Kidney (tissue), 14 donors: ENCODE data around the gene NCKAP5. TPM values are rescaled to one million over a fixed set of nuclear protein-coding genes. Genes with fewer than 3 reads are reported as not detected.

Experiments used
- DNase-seq, 5 donors: peaks; one replicate each; pipeline ENCODE4 v3.0.0-alpha.2; 2013 to 2020
- FAIRE-seq: peaks from 2 replicates; lab custom pipeline; 2012; peaks lifted over from hg19 to GRCh38; lab: Jason Lieb, UNC
- H3K27ac ChIP-seq, 2 donors: one replicate each; pipeline ENCODE4 v1.7.0; 2013; ENCODE audit warnings: low read depth in 2 of 2, low read length in 2 of 2, inconsistent platforms in 1 of 2
- H3K27me3 ChIP-seq: one replicate; pipeline ENCODE4 v1.7.1; 2013; ENCODE audit warnings: low read length, inconsistent platforms; ENCODE audit not compliant: control insufficient read depth, insufficient read depth
- H3K36me3 ChIP-seq, 3 donors: one replicate each; pipeline versions ENCODE4 v1.7.0 to v1.7.1; 2013; ENCODE audit warnings: low read length in 3 of 3, control low read depth in 1 of 3, inconsistent platforms in 1 of 3; ENCODE audit not compliant: insufficient read depth in 3 of 3, control insufficient read depth in 2 of 3
- H3K4me1 ChIP-seq, 3 donors: one replicate each; pipeline versions ENCODE4 v1.7.0 to v1.7.1; 2013; ENCODE audit warnings: low read length in 3 of 3, inconsistent platforms in 1 of 3, low read depth in 1 of 3; ENCODE audit not compliant: control insufficient read depth in 2 of 3, insufficient read depth in 2 of 3
- H3K4me3 ChIP-seq, 3 donors: one replicate each; pipeline versions ENCODE4 v1.7.0 to v1.8.1; 2013; ENCODE audit warnings: low read length in 3 of 3, control low read depth in 1 of 3, inconsistent platforms in 1 of 3
- H3K9ac ChIP-seq, 3 donors: one replicate each; pipeline versions ENCODE4 v1.7.0 to v1.7.1; 2013; ENCODE audit warnings: low read length in 3 of 3, control low read depth in 1 of 3, inconsistent platforms in 1 of 3
- H3K9me3 ChIP-seq, 3 donors: one replicate each; pipeline versions ENCODE4 v1.7.0 to v1.7.1; 2013; ENCODE audit warnings: low read length in 3 of 3, control low read depth in 1 of 3, inconsistent platforms in 1 of 3; ENCODE audit not compliant: control insufficient read depth in 2 of 3, insufficient read depth in 1 of 3
- CTCF ChIP-seq: IDR thresholded peaks from 3 replicates; pipeline ENCODE4 v1.5.1; 2012; ENCODE audit warnings: mild to moderate bottlenecking, moderate library complexity, borderline replicate concordance; ENCODE audit not compliant: insufficient read depth; ENCODE audit errors: extremely low read depth
- intact Hi-C: fragments of 100-400 bp; cut with DNase I; formaldehyde crosslinking; loops from one replicate; pipeline ENCODE4 v1.11.1; 2022
- polyA plus RNA-seq: library from polyadenylated mRNA; stranded (reverse); fragments of 350-450 nt; fragmentation: Illumina TruSeq; extraction: RNeasy Lipid Tissue Mini Kit (QIAGEN cat#74804); gene quantifications from one replicate; pipeline ENCODE4 v1.2.3, GENCODE V29; 2014; ENCODE audit warnings: low read depth, low replicate concordance; ENCODE audit not compliant: insufficient read depth
- total RNA-seq: library from RNA; stranded (reverse); fragmentation: NEBNext Ultra II Directional; extraction: Animal tissue kit (Norgen Biotek cat#: 25700); gene quantifications from one replicate; pipeline ENCODE4 v1.2.1, GENCODE V29; 2021
- donor health status: control.
- donor health status: control.
- donor health status: control.
- donor health status: control.
- donor health status: control.
- donor health status: DM: yes; HTN: yes; CAD: no.
- donor health status: Normal renal cell carcinoma (clear cell type).

NCKAP5 gene
- total and polyA plus RNA-seq, 2 donors from 2014 or later, result 1.8 to 2.9 TPM

DNA sequence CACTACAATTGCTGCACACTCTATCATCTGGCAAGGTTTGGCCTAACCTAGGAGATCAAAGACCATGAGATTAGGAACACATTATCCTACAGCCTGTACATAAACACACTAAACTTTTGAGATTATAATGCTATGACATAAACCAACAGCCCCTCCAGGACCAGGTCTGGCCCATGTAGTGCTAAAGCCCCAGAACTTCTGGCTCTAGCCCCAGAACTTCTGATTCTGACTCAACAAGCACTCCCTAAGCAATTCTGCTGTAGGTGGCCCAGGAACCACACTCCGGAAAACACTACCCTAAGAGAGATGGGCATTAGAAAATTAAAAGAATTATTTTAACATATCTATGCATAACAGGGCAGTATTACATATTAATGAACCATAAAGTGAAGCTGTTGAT, 528.7 kb downstream of the NCKAP5 start:
- Histone ChIP-seq H3K4me1 (no peaks in the 10 kb centered on the region), H3K27me3 (no peaks in the 10 kb centered on the region), H3K27ac (no peak overlapping the region), H3K9me3 (peaks cover 0 to 14% (median 0%) of the 10 kb centered on the region in 3 donors), H3K9ac (no peak overlapping the region), H3K36me3 (no peaks in the 10 kb centered on the region), H3K4me3 (no peak overlapping the region)
- DNase-seq (no peak), FAIRE-seq (no peak)
- intact Hi-C loops, result no loop called here
- TF ChIP-seq CTCF, result no peak

DNA sequence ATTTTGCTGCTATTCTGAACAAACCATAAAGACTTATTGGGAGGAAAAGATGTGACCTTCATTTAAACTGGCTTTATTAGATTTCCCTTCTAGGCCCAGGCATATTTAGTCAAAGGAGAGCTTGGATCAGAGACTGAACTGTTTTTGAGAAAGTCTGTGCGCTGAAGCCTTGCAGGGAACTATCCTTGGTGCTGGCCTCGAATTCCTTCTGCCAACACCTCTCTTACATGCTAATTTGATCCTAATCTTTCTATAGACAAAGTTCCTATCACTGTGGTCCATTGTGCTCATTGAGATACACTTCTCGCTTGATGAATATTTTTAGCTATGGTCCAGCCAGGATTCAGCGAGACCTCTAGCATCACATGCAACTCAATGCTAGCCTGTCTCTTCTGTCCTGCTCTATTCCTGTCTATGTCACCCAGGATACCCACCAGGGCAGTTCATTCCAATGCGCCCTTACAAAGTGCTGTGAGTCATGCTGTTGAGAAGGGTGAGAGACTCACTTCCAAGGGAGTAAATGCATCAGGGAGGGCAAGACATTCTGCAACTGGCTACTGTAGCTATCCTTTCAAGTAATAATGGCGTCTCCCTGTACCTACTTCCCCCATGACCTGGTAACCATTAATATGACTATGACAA, 541.6 kb downstream of the NCKAP5 start:
- intact Hi-C loops, result no loop called here
- no peak overlapping the region for H3K27ac ChIP-seq
- no peaks in the 10 kb centered on the region for H3K4me1 ChIP-seq
- no peak for FAIRE-seq
- no peaks in the 10 kb centered on the region for H3K36me3 ChIP-seq
- DNase-seq, result peak in 3 of 5 donors; percentile 22 to 62 (median 48)
- no peaks in the 10 kb centered on the region for H3K27me3 ChIP-seq
- no peak for TF ChIP-seq CTCF
- H3K4me3 ChIP-seq, result no peak overlapping the region
- H3K9me3 ChIP-seq, result no peaks in the 10 kb centered on the region
- no peak overlapping the region for H3K9ac ChIP-seq

DNA sequence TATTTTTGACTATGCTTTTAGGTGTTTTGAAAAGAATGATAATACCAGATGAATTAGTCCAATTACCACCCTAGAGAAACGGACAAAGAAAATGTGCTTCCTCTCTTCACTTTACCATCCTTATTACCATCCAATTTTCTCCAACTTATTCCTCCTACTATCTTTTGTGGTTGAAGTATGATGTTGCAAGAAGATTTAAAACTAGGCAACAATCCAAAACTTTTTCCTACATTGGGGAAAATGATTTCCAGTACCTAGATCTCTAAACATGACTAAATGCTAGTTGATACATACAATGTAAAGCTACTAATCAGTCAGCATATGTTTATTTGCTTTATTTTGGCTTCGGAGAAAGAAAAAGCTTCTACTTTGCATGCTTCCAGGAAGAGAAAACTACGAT, 543.3 kb downstream of the NCKAP5 start:
- no peak for DNase-seq
- no peaks in the 10 kb centered on the region for H3K27me3 ChIP-seq
- TF ChIP-seq CTCF, result no peak
- H3K4me3 ChIP-seq, result no peak overlapping the region
- no peak overlapping the region for H3K27ac ChIP-seq
- H3K36me3 ChIP-seq, result no peaks in the 10 kb centered on the region
- no peak for FAIRE-seq
- H3K9me3 ChIP-seq, result no peaks in the 10 kb centered on the region
- H3K9ac ChIP-seq, result no peak overlapping the region
- H3K4me1 ChIP-seq, result no peaks in the 10 kb centered on the region
- intact Hi-C loops, result no loop called here
